ENCODE measurements around the gene AP3B1. TPM values are rescaled to one million over a fixed set of nuclear protein-coding genes. Genes with fewer than 3 reads are reported as not detected.
"Not testable (repeated sequence)": the region's sequence is repeated elsewhere in the genome, so short reads cannot be mapped to it uniquely, and the experiment has no call there.

Gene AP3B1
- total and polyA plus RNA-seq, 3 experiments from 2014 or later, result 27.1 to 41.1 (median 40.3) TPM

GRCh38 chr5:78060421-78060820 is 234.1 kb downstream of the AP3B1 start:
- POLR2A ChIA-PET, result no interaction called here
- CTCF ChIA-PET, result no interaction called here

GRCh38 chr5:78058625-78059024 is 235.9 kb downstream of the AP3B1 start:
- Mint-ChIP-seq H3K27ac (peak overlapping the region in 1 of 8 donors; percentile 14), H3K27me3 (no peaks in the 10 kb centered on the region), H3K4me1 (peaks cover 0 to 16% (median 4%) of the 10 kb centered on the region in 3 donors), H3K4me3 (no peak overlapping the region), H3K36me3 (peaks cover 0 to 19% (median 6%) of the 10 kb centered on the region in 3 donors), H3K9me3 (no peaks in the 10 kb centered on the region)
- ChIA-PET CTCF (no interaction called here), POLR2A (no interaction called here)
- H3K4me3 ChIP-seq (ENCODE audit: low read length), result no peak overlapping the region
- no peaks in the 10 kb centered on the region for H3K9me3 ChIP-seq (ENCODE audit: low read length)
- no peak overlapping the region for H3K27ac ChIP-seq (ENCODE audit: low read depth, low read length)
- H3K27me3 ChIP-seq (ENCODE audit: insufficient read depth, low read length, poor library complexity, severe bottlenecking), result no peaks in the 10 kb centered on the region
- H3K36me3 ChIP-seq (ENCODE audit: insufficient read depth, low read length), result no peaks in the 10 kb centered on the region
- no peak for DNase-seq
- H3K4me1 ChIP-seq (ENCODE audit: insufficient read depth, low read length), result no peaks in the 10 kb centered on the region

More at GRCh38 chr5:78060421-78060820, 234.1 kb downstream of the AP3B1 start:
- Histone ChIP-seq H3K27me3 (ENCODE audit: insufficient read depth, low read length, poor library complexity, severe bottlenecking) (no peaks in the 10 kb centered on the region), H3K27ac (ENCODE audit: low read depth, low read length) (no peak overlapping the region), H3K36me3 (ENCODE audit: insufficient read depth, low read length) (no peaks in the 10 kb centered on the region), H3K4me3 (ENCODE audit: low read length) (no peak overlapping the region), H3K4me1 (ENCODE audit: insufficient read depth, low read length) (no peaks in the 10 kb centered on the region), H3K9me3 (ENCODE audit: low read length) (no peaks in the 10 kb centered on the region)
- H3K27ac Mint-ChIP-seq, result no peak overlapping the region
- no peak overlapping the region for H3K4me3 Mint-ChIP-seq
- no peaks in the 10 kb centered on the region for H3K9me3 Mint-ChIP-seq
- H3K4me1 Mint-ChIP-seq, result peaks cover 0 to 16% (median 4%) of the 10 kb centered on the region in 3 donors
- H3K36me3 Mint-ChIP-seq, result peaks cover 0 to 19% (median 0%) of the 10 kb centered on the region in 3 donors
- no peaks in the 10 kb centered on the region for H3K27me3 Mint-ChIP-seq
- no peak for DNase-seq

DNA sequence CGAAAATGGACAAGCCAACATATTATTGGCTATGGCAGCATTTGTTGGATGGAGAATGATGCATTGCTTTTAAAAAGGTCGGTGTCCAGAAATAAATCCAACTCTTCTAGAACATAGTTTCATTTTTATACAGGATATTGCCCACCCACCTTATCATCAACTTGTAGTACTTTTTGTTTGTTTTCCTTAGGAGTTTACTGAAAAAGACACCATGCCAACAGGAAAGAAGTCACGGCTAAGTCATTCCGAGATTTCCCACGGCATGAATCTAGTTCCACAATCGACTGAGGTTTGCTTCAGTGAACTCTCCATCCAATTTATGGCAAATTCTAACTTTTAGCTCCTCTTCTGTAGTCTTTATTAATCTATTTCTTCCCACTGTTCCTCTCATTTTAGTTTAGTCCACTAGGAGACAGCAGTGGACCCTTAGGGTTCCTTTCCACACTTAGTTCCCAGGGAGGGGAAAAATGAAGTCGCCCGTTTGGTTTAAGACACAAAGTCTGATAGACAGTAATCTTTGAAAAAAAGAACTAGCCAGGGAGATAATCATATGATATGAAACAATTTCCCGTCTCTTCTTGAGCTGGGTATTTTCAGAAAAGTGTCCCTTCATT is 237.5 kb downstream of the AP3B1 start:
- no peak for DNase-seq
- Mint-ChIP-seq H3K4me3 (no peak overlapping the region), H3K4me1 (peaks cover 0 to 16% (median 4%) of the 10 kb centered on the region in 3 donors), H3K9me3 (no peaks in the 10 kb centered on the region), H3K36me3 (peaks cover 0 to 18% (median 6%) of the 10 kb centered on the region in 3 donors), H3K27me3 (no peaks in the 10 kb centered on the region), H3K27ac (peak overlapping the region in 1 of 8 donors; percentile 16)
- Histone ChIP-seq H3K27me3 (ENCODE audit: insufficient read depth, low read length, poor library complexity, severe bottlenecking) (no peaks in the 10 kb centered on the region), H3K36me3 (ENCODE audit: insufficient read depth, low read length) (no peaks in the 10 kb centered on the region), H3K4me1 (ENCODE audit: insufficient read depth, low read length) (no peaks in the 10 kb centered on the region), H3K27ac (ENCODE audit: low read depth, low read length) (no peak overlapping the region), H3K9me3 (ENCODE audit: low read length) (no peaks in the 10 kb centered on the region), H3K4me3 (ENCODE audit: low read length) (no peak overlapping the region)
- ChIA-PET POLR2A (no interaction called here), CTCF (no interaction called here)

GRCh38 chr5:78056053-78056452 is 238.4 kb downstream of the AP3B1 start:
- Mint-ChIP-seq H3K4me1 (peaks cover 0 to 16% (median 4%) of the 10 kb centered on the region in 3 donors), H3K27ac (no peak overlapping the region), H3K36me3 (peaks cover 0 to 15% (median 7%) of the 10 kb centered on the region in 3 donors), H3K9me3 (no peaks in the 10 kb centered on the region), H3K27me3 (no peaks in the 10 kb centered on the region), H3K4me3 (no peak overlapping the region)
- Histone ChIP-seq H3K9me3 (ENCODE audit: low read length) (no peaks in the 10 kb centered on the region), H3K27ac (ENCODE audit: low read depth, low read length) (no peak overlapping the region), H3K4me3 (ENCODE audit: low read length) (no peak overlapping the region), H3K27me3 (ENCODE audit: insufficient read depth, low read length, poor library complexity, severe bottlenecking) (no peaks in the 10 kb centered on the region), H3K4me1 (ENCODE audit: insufficient read depth, low read length) (no peaks in the 10 kb centered on the region), H3K36me3 (ENCODE audit: insufficient read depth, low read length) (no peaks in the 10 kb centered on the region)
- ChIA-PET CTCF (no interaction called here), POLR2A (no interaction called here)
- no peak for DNase-seq

GRCh38 chr5:78050888-78051287 is 243.6 kb downstream of the AP3B1 start:
- ChIA-PET POLR2A (no interaction called here), CTCF (no interaction called here)
- Mint-ChIP-seq H3K4me1 (no peaks in the 10 kb centered on the region), H3K36me3 (peaks cover 17 to 23% (median 22%) of the 10 kb centered on the region in 3 donors), H3K27ac (no peak overlapping the region), H3K9me3 (peaks cover 0 to 2% (median 0%) of the 10 kb centered on the region in 5 donors), H3K27me3 (no peaks in the 10 kb centered on the region), H3K4me3 (no peak overlapping the region)
- no peaks in the 10 kb centered on the region for H3K36me3 ChIP-seq (ENCODE audit: insufficient read depth, low read length)
- DNase-seq, result no peak
- no peaks in the 10 kb centered on the region for H3K9me3 ChIP-seq (ENCODE audit: low read length)
- H3K27ac ChIP-seq (ENCODE audit: low read depth, low read length), result no peak overlapping the region
- no peaks in the 10 kb centered on the region for H3K4me1 ChIP-seq (ENCODE audit: insufficient read depth, low read length)
- no peaks in the 10 kb centered on the region for H3K27me3 ChIP-seq (ENCODE audit: insufficient read depth, low read length, poor library complexity, severe bottlenecking)
- no peak overlapping the region for H3K4me3 ChIP-seq (ENCODE audit: low read length)

- H3K4me3 ChIP-seq (ENCODE audit: low read length); DNase-seq; H3K27ac Mint-ChIP-seq; H3K36me3 ChIP-seq (ENCODE audit: insufficient read depth, low read length); H3K4me1 Mint-ChIP-seq; H3K27me3 Mint-ChIP-seq; POLR2A ChIA-PET; H3K9me3 Mint-ChIP-seq; H3K4me3 Mint-ChIP-seq; H3K4me1 ChIP-seq (ENCODE audit: insufficient read depth, low read length); CTCF ChIA-PET; H3K27ac ChIP-seq (ENCODE audit: low read depth, low read length); H3K27me3 ChIP-seq (ENCODE audit: insufficient read depth, low read length, poor library complexity, severe bottlenecking); H3K9me3 ChIP-seq (ENCODE audit: low read length): not testable (repeated sequence)
- H3K36me3 Mint-ChIP-seq, result peaks cover 27 to 35% (median 30%) of the 10 kb centered on the region in 3 donors
Measured at GRCh38 chr5:78046823-78047222, 247.7 kb downstream of the AP3B1 start.

DNA sequence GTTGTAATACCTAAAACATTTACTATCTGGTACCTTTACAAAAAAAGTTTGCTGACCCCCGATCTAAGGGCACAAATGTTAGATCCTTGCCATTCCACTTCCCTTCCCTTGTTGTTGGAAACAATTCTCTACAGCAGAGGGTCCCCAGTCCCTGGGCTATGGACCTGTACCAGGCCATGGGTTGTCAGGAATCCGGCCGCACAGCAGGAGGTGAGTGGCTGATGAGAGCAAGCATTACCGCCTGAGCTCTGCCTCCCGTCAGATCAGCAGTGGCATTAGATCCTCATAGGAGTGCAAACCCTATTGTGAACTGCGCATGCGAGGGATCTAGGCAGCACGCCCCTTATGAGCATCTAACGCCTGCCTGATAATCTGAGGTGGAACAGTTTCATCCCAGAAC is 248.5 kb downstream of the AP3B1 start:
- DNase-seq, result no peak
- no peaks in the 10 kb centered on the region for H3K9me3 ChIP-seq (ENCODE audit: low read length)
- H3K4me1 ChIP-seq (ENCODE audit: insufficient read depth, low read length), result no peaks in the 10 kb centered on the region
- Mint-ChIP-seq H3K27me3 (no peaks in the 10 kb centered on the region), H3K4me1 (peaks cover 0 to 5% (median 0%) of the 10 kb centered on the region in 3 donors), H3K27ac (no peak overlapping the region), H3K9me3 (peaks cover 0 to 2% (median 0%) of the 10 kb centered on the region in 5 donors), H3K4me3 (no peak overlapping the region), H3K36me3 (peaks cover 25 to 35% (median 30%) of the 10 kb centered on the region in 3 donors)
- H3K4me3 ChIP-seq (ENCODE audit: low read length), result no peak overlapping the region
- no peaks in the 10 kb centered on the region for H3K27me3 ChIP-seq (ENCODE audit: insufficient read depth, low read length, poor library complexity, severe bottlenecking)
- CTCF ChIA-PET, result no interaction called here
- POLR2A ChIA-PET, result no interaction called here
- no peaks in the 10 kb centered on the region for H3K36me3 ChIP-seq (ENCODE audit: insufficient read depth, low read length)
- no peak overlapping the region for H3K27ac ChIP-seq (ENCODE audit: low read depth, low read length)

DNA sequence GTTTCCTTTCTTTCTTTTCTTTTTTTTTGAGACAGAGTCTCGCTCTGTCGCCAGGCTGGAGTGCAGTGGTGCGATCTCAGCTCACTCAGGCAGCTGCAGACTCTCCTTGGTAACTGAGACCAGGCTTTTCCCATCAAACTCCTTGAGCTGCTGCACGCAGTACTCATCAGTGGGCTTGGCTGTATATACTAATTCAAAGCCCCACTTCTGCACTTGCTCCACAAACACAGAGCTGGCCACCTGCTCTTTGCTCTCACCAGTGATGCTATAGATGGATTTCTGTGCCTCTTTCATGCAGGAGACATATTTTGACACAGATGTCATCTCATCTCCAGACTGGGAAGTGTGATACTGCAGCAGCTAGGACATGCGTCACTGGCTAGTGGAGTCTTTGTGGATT is 252.7 kb downstream of the AP3B1 start:
- no peak for DNase-seq
- Mint-ChIP-seq H3K4me3 (no peak overlapping the region), H3K27ac (no peak overlapping the region), H3K9me3 (no peaks in the 10 kb centered on the region), H3K4me1 (peaks cover 0 to 5% (median 0%) of the 10 kb centered on the region in 3 donors), H3K27me3 (no peaks in the 10 kb centered on the region), H3K36me3 (peaks cover 23 to 41% (median 30%) of the 10 kb centered on the region in 3 donors)
- Histone ChIP-seq H3K4me1 (ENCODE audit: insufficient read depth, low read length) (no peaks in the 10 kb centered on the region), H3K27ac (ENCODE audit: low read depth, low read length) (no peak overlapping the region), H3K27me3 (ENCODE audit: insufficient read depth, low read length, poor library complexity, severe bottlenecking) (no peaks in the 10 kb centered on the region), H3K9me3 (ENCODE audit: low read length) (no peaks in the 10 kb centered on the region), H3K36me3 (ENCODE audit: insufficient read depth, low read length) (no peaks in the 10 kb centered on the region), H3K4me3 (ENCODE audit: low read length) (no peak overlapping the region)
- CTCF ChIA-PET, result no interaction called here
- POLR2A ChIA-PET, result no interaction called here

Data from CD8-positive, alpha-beta memory T cell (primary cell).